H9 (cell line): Measurements from ENCODE around the gene CENPQ. TPM values are rescaled to one million over a fixed set of nuclear protein-coding genes. Genes with fewer than 3 reads are reported as not detected.

Experiments used
- DNase-seq: peaks from one replicate; pipeline ENCODE4 v3.0.0-alpha.2; 2017
- H2AFZ ChIP-seq: one replicate; pipeline ENCODE4 v1.6.1; 2013; ENCODE audit warnings: mild to moderate bottlenecking, low read length, control low read depth, moderate library complexity
- H2AK5ac ChIP-seq: 2 replicates; pipeline ENCODE4 v1.6.1; 2013; ENCODE audit warnings: low read length, control low read depth, mixed read lengths; ENCODE audit not compliant: insufficient read length
- H2BK120ac ChIP-seq: one replicate; pipeline ENCODE4 v1.6.1; 2013; ENCODE audit warnings: low read depth, mild to moderate bottlenecking, low read length, control low read depth, inconsistent platforms; ENCODE audit not compliant: poor library complexity, severe bottlenecking
- H2BK12ac ChIP-seq: 2 replicates; pipeline ENCODE4 v1.6.1; 2013; ENCODE audit warnings: low read length, control low read depth, mixed read lengths, low read depth; ENCODE audit not compliant: insufficient read length
- H2BK15ac ChIP-seq: 2 replicates; pipeline ENCODE4 v1.6.1; 2013; ENCODE audit warnings: low read depth, low read length, control low read depth
- H2BK20ac ChIP-seq: one replicate; pipeline ENCODE4 v1.6.1; 2013; ENCODE audit warnings: low read depth, mild to moderate bottlenecking, low read length, control low read depth, inconsistent platforms; ENCODE audit not compliant: poor library complexity, severe bottlenecking
- H2BK5ac ChIP-seq: 2 replicates; pipeline ENCODE4 v1.6.1; 2013; ENCODE audit warnings: low read length, control low read depth, mixed read lengths; ENCODE audit not compliant: insufficient read length
- H3K14ac ChIP-seq: 2 replicates; pipeline ENCODE4 v1.6.1; 2013; ENCODE audit warnings: low read length, control low read depth; ENCODE audit not compliant: insufficient read depth
- H3K18ac ChIP-seq: 2 replicates; pipeline ENCODE4 v1.6.1; 2013; ENCODE audit warnings: low read depth, mild to moderate bottlenecking, mixed read lengths, low read length, control low read depth; ENCODE audit not compliant: insufficient read length
- H3K23ac ChIP-seq: 2 replicates; pipeline ENCODE4 v1.6.1; 2013; ENCODE audit warnings: low read length, control low read depth, mixed read lengths, low read depth; ENCODE audit not compliant: insufficient read length
- H3K23me2 ChIP-seq: 2 replicates; pipeline ENCODE4 v1.6.1; 2013; ENCODE audit warnings: low read depth, mild to moderate bottlenecking, mixed read lengths, low read length, control low read depth; ENCODE audit not compliant: insufficient read length, poor library complexity, severe bottlenecking
- H3K27ac ChIP-seq: 2 replicates; pipeline ENCODE4 v1.5.1; 2013; ENCODE audit warnings: low read length, control low read depth, mixed read lengths, low read depth; ENCODE audit not compliant: insufficient read length
- H3K27me3 ChIP-seq: 2 replicates; pipeline ENCODE4 v1.6.1; 2013; ENCODE audit warnings: low read length, control low read depth, inconsistent platforms; ENCODE audit not compliant: insufficient read depth
- H3K4ac ChIP-seq: 2 replicates; pipeline ENCODE4 v1.6.1; 2013; ENCODE audit warnings: low read depth, mild to moderate bottlenecking, control low read depth, inconsistent platforms, low read length, moderate library complexity
- H3K4me1 ChIP-seq: 2 replicates; pipeline ENCODE4 v1.6.1; 2013; ENCODE audit warnings: low read length, control low read depth, inconsistent platforms; ENCODE audit not compliant: insufficient read depth
- H3K4me2 ChIP-seq: 2 replicates; pipeline ENCODE4 v1.6.1; 2013; ENCODE audit warnings: low read length, control low read depth, mixed read lengths; ENCODE audit not compliant: insufficient read length, insufficient read depth
- H3K56ac ChIP-seq: 2 replicates; pipeline ENCODE4 v1.6.1; 2013; ENCODE audit warnings: low read depth, mild to moderate bottlenecking, mixed read lengths, low read length, control low read depth; ENCODE audit not compliant: insufficient read length
- H3K79me1 ChIP-seq: 2 replicates; pipeline ENCODE4 v1.6.1; 2013; ENCODE audit warnings: low read depth, mild to moderate bottlenecking, moderate library complexity, low read length, control low read depth, inconsistent platforms; ENCODE audit not compliant: insufficient read depth, poor library complexity, severe bottlenecking
- H3K79me2 ChIP-seq: 2 replicates; pipeline ENCODE4 v1.6.1; 2013; ENCODE audit warnings: low read length, control low read depth, inconsistent platforms; ENCODE audit not compliant: insufficient read depth
- H3K9ac ChIP-seq: 2 replicates; pipeline ENCODE4 v1.6.1; 2013; ENCODE audit warnings: low read length, control low read depth, mixed read lengths; ENCODE audit not compliant: insufficient read length; ENCODE audit errors: extremely low read depth
- H3K9me3 ChIP-seq: one replicate; pipeline ENCODE4 v1.6.1; 2013; ENCODE audit warnings: low read depth, low read length, inconsistent platforms; ENCODE audit not compliant: control insufficient read depth
- H3T11ph ChIP-seq: one replicate; pipeline ENCODE4 v1.6.1; 2013; ENCODE audit warnings: mild to moderate bottlenecking, low read length, control low read depth, inconsistent platforms
- H4K20me1 ChIP-seq: one replicate; pipeline ENCODE4 v1.6.1; 2013; ENCODE audit not compliant: control insufficient read depth, insufficient read length, insufficient read depth
- H4K5ac ChIP-seq: 2 replicates; pipeline ENCODE4 v1.6.1; 2013; ENCODE audit warnings: low read depth, mild to moderate bottlenecking, mixed read lengths, low read length, control low read depth; ENCODE audit not compliant: insufficient read length
- H4K8ac ChIP-seq: replicated peaks from 2 replicates; pipeline ENCODE4 v1.6.1; 2013; ENCODE audit warnings: low read length, control low read depth, mixed read lengths, low read depth; ENCODE audit not compliant: insufficient read length
- H4K91ac ChIP-seq: 2 replicates; pipeline ENCODE4 v1.6.1; 2013; ENCODE audit warnings: low read depth, mild to moderate bottlenecking, moderate library complexity, mixed read lengths, low read length, control low read depth; ENCODE audit not compliant: insufficient read length
- H3K27ac Mint-ChIP-seq, 3 experiments: 2 replicates in 2 of 3; 3 replicates in 1 of 3; pipeline ENCODE4 v1.8.0; 2020 to 2021; ENCODE audit warnings: mixed read lengths in 3 of 3, mild to moderate bottlenecking in 1 of 3, moderate library complexity in 1 of 3
- H3K27me3 Mint-ChIP-seq: 2 replicates; pipeline ENCODE4 v1.8.0; 2021; ENCODE audit warnings: low read depth, mild to moderate bottlenecking, moderate library complexity, mixed read lengths
- H3K36me3 Mint-ChIP-seq, 3 experiments: 2 replicates in 2 of 3; 3 replicates in 1 of 3; pipeline ENCODE4 v1.8.0; 2020 to 2021; ENCODE audit warnings: low read depth in 3 of 3, mixed read lengths in 3 of 3; ENCODE audit not compliant: insufficient read depth in 1 of 3
- H3K4me1 Mint-ChIP-seq, 2 experiments: 2 replicates each; pipeline ENCODE4 v1.8.0; 2020; ENCODE audit warnings: mixed read lengths in 2 of 2
- H3K4me3 Mint-ChIP-seq, 2 experiments: 2 replicates in 1 of 2; 3 replicates in 1 of 2; pipeline ENCODE4 v1.8.0; 2020 to 2021; ENCODE audit warnings: mild to moderate bottlenecking in 2 of 2, mixed read lengths in 2 of 2, moderate library complexity in 1 of 2
- H3K9me3 Mint-ChIP-seq, 2 experiments: 2 replicates in 1 of 2; 3 replicates in 1 of 2; pipeline ENCODE4 v1.8.0; 2020; ENCODE audit warnings: mild to moderate bottlenecking in 2 of 2, mixed read lengths in 2 of 2, moderate library complexity in 1 of 2
- CTCF ChIP-seq: fragments of 200-600 bp; sonication (generic); conservative IDR thresholded peaks from 3 replicates; pipeline ENCODE4 v1.8.0; 2021; ENCODE audit warnings: antibody characterized with exemption, mild to moderate bottlenecking
- WGBS: extraction: QIAGEN DNeasy Blood & Tissue Kit; methylation state at CpG from one replicate; pipeline ENCODE4 v1.1.7; 2013; ENCODE audit warnings: missing lambda C conversion rate, low lambda C conversion rate, mixed read lengths; ENCODE audit not compliant: insufficient read length; ENCODE audit errors: extremely low coverage; 5-methylcytosine and 5-hydroxymethylcytosine counted together
- total RNA-seq: library from RNA; stranded (reverse); gene quantifications from 2 replicates; pipeline ENCODE4 v1.2.1, GENCODE V29; 2021

The CENPQ gene
- total RNA-seq, 1 experiment from 2014 or later, result 15.5 TPM

GRCh38 chr6:49499126-49499525 lies 36.0 kb downstream of the CENPQ start:
- no peak overlapping the region for H2BK15ac ChIP-seq
- no peak overlapping the region for H3K4ac ChIP-seq
- H2AFZ ChIP-seq, result no peak overlapping the region
- H3K79me1 ChIP-seq, result no peaks in the 10 kb centered on the region
- H3K27me3 Mint-ChIP-seq, result no peaks in the 10 kb centered on the region; the same call in 1 of the 2 replicates
- H4K91ac ChIP-seq, result no peak overlapping the region
- no peaks in the 10 kb centered on the region for H3K4me1 Mint-ChIP-seq
- no peaks in the 10 kb centered on the region for H3K4me1 ChIP-seq
- no peaks in the 10 kb centered on the region for H3K9me3 Mint-ChIP-seq
- H2AK5ac ChIP-seq, result no peak overlapping the region
- H3K27ac Mint-ChIP-seq, result no peak overlapping the region
- no peaks in the 10 kb centered on the region for H4K20me1 ChIP-seq
- H3K27ac ChIP-seq, result no peak overlapping the region
- no peaks in the 10 kb centered on the region for H3K79me2 ChIP-seq
- DNase-seq, result no peak
- no peaks in the 10 kb centered on the region; a peak in 1 of 7 replicates for H3K36me3 Mint-ChIP-seq
- H3K14ac ChIP-seq, result no peak overlapping the region
- no peak overlapping the region for H3K18ac ChIP-seq
- H3K9me3 ChIP-seq, result no peaks in the 10 kb centered on the region
- H3K4me2 ChIP-seq, result no peak overlapping the region
- H3K4me3 Mint-ChIP-seq, result no peak overlapping the region
- H2BK120ac ChIP-seq, result no peak overlapping the region
- H4K5ac ChIP-seq, result no peak overlapping the region
- no peaks in the 10 kb centered on the region for H3K23me2 ChIP-seq
- no peak overlapping the region for H4K8ac ChIP-seq
- H3T11ph ChIP-seq, result no peak overlapping the region
- no peak overlapping the region for H2BK5ac ChIP-seq
- H3K27me3 ChIP-seq, result no peaks in the 10 kb centered on the region
- H2BK20ac ChIP-seq, result no peak overlapping the region
- H2BK12ac ChIP-seq, result no peak overlapping the region
- no peak for TF ChIP-seq CTCF
- no peak overlapping the region for H3K56ac ChIP-seq
- H3K9ac ChIP-seq, result no peak overlapping the region
- H3K23ac ChIP-seq, result no peak overlapping the region
- WGBS, result no CpG with 5 or more reads among the region's 1 CpG
